CD14-positive monocyte (primary cell): ENCODE results near the gene RAP2C. TPM values are rescaled to one million over a fixed set of nuclear protein-coding genes. Genes with fewer than 3 reads are reported as not detected.

Source experiments
- DNase-seq, 3 donors: peaks; one replicate each; pipeline ENCODE4 v3.0.0-alpha.2; 2011 to 2022
- H2AFZ ChIP-seq: 2 replicates; pipeline ENCODE4 v1.6.0; 2012; ENCODE audit warnings: mild to moderate bottlenecking, low read depth, low read length, inconsistent platforms; ENCODE audit not compliant: insufficient read depth, poor library complexity, severe bottlenecking
- H3K27ac ChIP-seq, 2 donors: 1 replicate in 1 of 2; 2 replicates in 1 of 2; pipeline ENCODE4 v1.5.1; 2012 to 2013; ENCODE audit warnings: low read length in 2 of 2, control low read depth in 1 of 2, inconsistent platforms in 1 of 2, low read depth in 1 of 2, mild to moderate bottlenecking in 1 of 2
- H3K27me3 ChIP-seq, 2 donors: one replicate each; pipeline versions ENCODE4 v1.6.0 to v1.6.1; 2011 to 2013; ENCODE audit warnings: low read length in 2 of 2; ENCODE audit not compliant: control insufficient read depth in 2 of 2, insufficient read depth in 2 of 2
- H3K36me3 ChIP-seq, 2 donors: replicated peaks in 1 of 2; 1 replicate in 1 of 2; 2 replicates in 1 of 2; pipeline versions ENCODE4 v1.5.1 to v1.6.1; 2012 to 2013; ENCODE audit warnings: low read length in 2 of 2, control low read depth in 1 of 2, inconsistent platforms in 1 of 2, mild to moderate bottlenecking in 1 of 2; ENCODE audit not compliant: insufficient read depth in 2 of 2, control insufficient read depth in 1 of 2
- H3K4me1 ChIP-seq, 2 donors: 1 replicate in 1 of 2; 2 replicates in 1 of 2; pipeline versions ENCODE4 v1.5.1 to v1.6.1; 2012 to 2013; ENCODE audit warnings: low read length in 2 of 2, control low read depth in 1 of 2, inconsistent platforms in 1 of 2, mild to moderate bottlenecking in 1 of 2, moderate library complexity in 1 of 2; ENCODE audit not compliant: insufficient read depth in 2 of 2, control insufficient read depth in 1 of 2
- H3K4me2 ChIP-seq: replicated peaks from 2 replicates; pipeline ENCODE3; 2012; ENCODE audit warnings: low read length, moderate library complexity, mild to moderate bottlenecking; ENCODE audit not compliant: poor library complexity, severe bottlenecking; ENCODE audit errors: extremely low read depth
- H3K4me3 ChIP-seq, 3 experiments: fragments of 200-600 bp in 1 of 3; sonication (generic) in 1 of 3; replicated peaks in 1 of 3; 1 replicate in 2 of 3; 2 replicates in 1 of 3; pipeline ENCODE4 v1.5.1; 2011 to 2013; ENCODE audit warnings: low read length in 3 of 3, mild to moderate bottlenecking in 3 of 3, control low read depth in 2 of 3, low read depth in 2 of 3, inconsistent platforms in 1 of 3, moderate library complexity in 1 of 3
- H3K79me2 ChIP-seq: 2 replicates; pipeline ENCODE4 v1.6.0; 2012; ENCODE audit warnings: mild to moderate bottlenecking, control low read depth, inconsistent platforms, low read length, moderate library complexity; ENCODE audit not compliant: insufficient read depth
- H3K9ac ChIP-seq: 2 replicates; pipeline ENCODE4 v1.6.0; 2017; ENCODE audit warnings: low read length, mild to moderate bottlenecking; ENCODE audit not compliant: insufficient read depth, poor library complexity, severe bottlenecking
- H3K9me3 ChIP-seq, 2 donors: replicated peaks in 1 of 2; 1 replicate in 1 of 2; 2 replicates in 1 of 2; pipeline versions ENCODE4 v1.5.1 to v1.6.1; 2012 to 2013; ENCODE audit warnings: low read length in 2 of 2, control low read depth in 1 of 2; ENCODE audit not compliant: control insufficient read depth in 1 of 2, insufficient read depth in 1 of 2
- H4K20me1 ChIP-seq: 2 replicates; pipeline ENCODE4 v1.6.0; 2012; ENCODE audit warnings: mild to moderate bottlenecking, low read length, control low read depth, moderate library complexity; ENCODE audit not compliant: insufficient read depth
- H3K27ac Mint-ChIP-seq, 7 donors: one replicate each; pipeline ENCODE4 v1.8.0; 2020; ENCODE audit warnings: mild to moderate bottlenecking in 7 of 7, mixed read lengths in 7 of 7, moderate library complexity in 6 of 7, inconsistent platforms in 2 of 7
- H3K27me3 Mint-ChIP-seq, 3 donors: one replicate each; pipeline ENCODE4 v1.8.0; 2021 to 2022; ENCODE audit warnings: low read depth in 3 of 3, mild to moderate bottlenecking in 3 of 3, mixed read lengths in 3 of 3, moderate library complexity in 3 of 3, inconsistent platforms in 1 of 3
- H3K36me3 Mint-ChIP-seq, 2 donors: one replicate each; pipeline ENCODE4 v1.8.0; 2020; ENCODE audit warnings: mixed read lengths in 2 of 2, inconsistent platforms in 1 of 2, mild to moderate bottlenecking in 1 of 2
- H3K4me1 Mint-ChIP-seq: one replicate; pipeline ENCODE4 v1.8.0; 2020; ENCODE audit warnings: mild to moderate bottlenecking, mixed read lengths
- H3K4me3 Mint-ChIP-seq, 2 donors: one replicate each; pipeline ENCODE4 v1.8.0; 2020; ENCODE audit warnings: mild to moderate bottlenecking in 2 of 2, mixed read lengths in 2 of 2, moderate library complexity in 1 of 2
- H3K9me3 Mint-ChIP-seq, 7 donors: one replicate each; pipeline ENCODE4 v1.8.0; 2020 to 2022; ENCODE audit warnings: mixed read lengths in 7 of 7, mild to moderate bottlenecking in 6 of 7, moderate library complexity in 6 of 7, inconsistent platforms in 2 of 7
- CTCF ChIP-seq: fragments of 200-600 bp; IDR thresholded peaks from one replicate; pipeline ENCODE4 v1.8.0; 2022; ENCODE audit warnings: antibody characterized with exemption, mild to moderate bottlenecking
- WGBS: methylation state at CpG from one replicate; pipeline ENCODE4 v1.1.5; 2013; ENCODE audit warnings: missing lambda C conversion rate; ENCODE audit not compliant: insufficient coverage; 5-methylcytosine and 5-hydroxymethylcytosine counted together
- intact Hi-C, 2 donors: fragments of 100-400 bp; cut with micrococcal nuclease; formaldehyde crosslinking; loops; one replicate each; pipeline versions ENCODE4 v1.15.0 to v1.15.1; 2023
- polyA plus RNA-seq, 3 donors: library from polyadenylated mRNA; depleted of rRNA in 1 of 3; unstranded in 2 of 3; stranded (reverse) in 1 of 3; fragments of 300-500 nt in 2 of 3; fragments of >200 nt in 1 of 3; fragmentation: Illumina TruSeq in 2 of 3; gene quantifications; 1 replicate in 2 of 3; 2 replicates in 1 of 3; pipeline ENCODE4 v1.2.3, GENCODE V29; 2012 to 2021

RAP2C gene
- polyA plus RNA-seq, 3 donors: 14.7 to 23.2 (median 18.8) TPM

GRCh38 chrX:132231587-132231986 lies 12.3 kb upstream of the RAP2C start:
- H3K27me3 Mint-ChIP-seq: peaks cover 2 to 9% (median 4%) of the 10 kb centered on the region in 3 donors

GRCh38 chrX:132227383-132228112 lies 8.3 kb upstream of the RAP2C start:
- no peak overlapping the region for H3K4me3 ChIP-seq
- H4K20me1 ChIP-seq: no peaks in the 10 kb centered on the region
- H3K27me3 ChIP-seq: peaks cover 0 to 4% of the 10 kb centered on the region in 2 donors
- peaks cover 2 to 24% (median 2%) of the 10 kb centered on the region in 3 donors for H3K27me3 Mint-ChIP-seq
- no peak for TF ChIP-seq CTCF
- peak overlapping the region in 1 of 7 donors; percentile 22 for H3K27ac Mint-ChIP-seq
- intact Hi-C loops: loop anchor here in 1 of 2 donors (5.0 to 10.0 kb wide), 2 partner anchors 373 to 405 kb away; no protein-coding TSS in a partner anchor
- H3K9me3 ChIP-seq: no peaks in the 10 kb centered on the region
- no peaks in the 10 kb centered on the region for H3K36me3 ChIP-seq
- no peaks in the 10 kb centered on the region for H3K4me1 ChIP-seq
- peaks cover 7% of the 10 kb centered on the region for H3K4me1 Mint-ChIP-seq
- H3K4me3 Mint-ChIP-seq: no peak overlapping the region
- H3K79me2 ChIP-seq: no peaks in the 10 kb centered on the region
- H3K36me3 Mint-ChIP-seq: no peaks in the 10 kb centered on the region
- no peaks in the 10 kb centered on the region for H3K9me3 Mint-ChIP-seq
- peak in 1 of 3 donors; percentile 14 for DNase-seq
- H3K27ac ChIP-seq: no peak overlapping the region
- H2AFZ ChIP-seq: no peak overlapping the region
- whole genome bisulfite sequencing: no CpG with 5 or more reads among the region's 5 CpGs
- H3K9ac ChIP-seq: no peak overlapping the region
- H3K4me2 ChIP-seq: no peak overlapping the region

More at GRCh38 chrX:132231587-132231986, 12.3 kb upstream of the RAP2C start:
- Mint-ChIP-seq H3K9me3 (no peaks in the 10 kb centered on the region), H3K36me3 (no peaks in the 10 kb centered on the region), H3K4me1 (peaks cover 7% of the 10 kb centered on the region), H3K27ac (peak overlapping the region in 1 of 7 donors; percentile 55), H3K4me3 (no peak overlapping the region)
- TF ChIP-seq CTCF: no peak
- no peaks in the 10 kb centered on the region for H4K20me1 ChIP-seq
- no CpG with 5 or more reads among the region's 2 CpGs for WGBS
- H3K9ac ChIP-seq: no peak overlapping the region
- no peak overlapping the region for H3K27ac ChIP-seq
- peak; percentile 14 to 49 (median 18) for DNase-seq
- H3K4me1 ChIP-seq: no peaks in the 10 kb centered on the region
- H3K4me3 ChIP-seq: no peak overlapping the region
- H3K36me3 ChIP-seq: no peaks in the 10 kb centered on the region
- no peak overlapping the region for H3K4me2 ChIP-seq
- H3K9me3 ChIP-seq: no peaks in the 10 kb centered on the region
- H3K27me3 ChIP-seq: peaks cover 0 to 4% of the 10 kb centered on the region in 2 donors
- H3K79me2 ChIP-seq: no peaks in the 10 kb centered on the region
- intact Hi-C loops: no loop called here
- H2AFZ ChIP-seq: no peak overlapping the region
